ENCODE results near the gene SEPTIN10.

DNA sequence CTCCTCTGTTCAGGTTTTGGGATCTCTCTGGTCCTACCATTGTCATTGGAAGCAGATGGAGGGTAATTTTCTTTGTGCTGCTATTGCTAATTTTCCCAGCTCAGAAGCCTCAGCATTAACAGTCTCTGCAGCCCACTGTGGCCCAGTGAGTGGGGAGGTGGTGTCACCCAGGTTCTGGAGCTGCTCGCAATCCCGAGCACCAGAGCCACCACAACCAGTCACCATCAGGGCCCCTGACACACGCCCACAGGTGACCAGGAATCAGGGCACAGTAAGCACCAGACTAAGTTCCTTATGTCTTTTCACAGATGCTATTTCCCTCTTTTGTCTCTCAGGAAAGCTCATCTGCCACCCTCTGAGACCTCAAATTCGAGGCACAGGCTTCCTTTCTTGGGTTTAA, 87.9 kb downstream of the SEPTIN10 start:
- TF ChIP-seq CTCF (IDR thresholded peaks at IDR 0.05) (no peak), POLR2A (IDR thresholded peaks at IDR 0.05) (no peak)

Data from body of pancreas (tissue), 4 donors.